ENCODE data around the gene ABCB8. TPM values are rescaled to one million over a fixed set of nuclear protein-coding genes. Genes with fewer than 3 reads are reported as not detected.

ABCB8 gene
- total RNA-seq, 1 donor from 2014 or later, result 40.6 TPM

GRCh38 chr7:151088856-151089699 is 60.8 kb downstream of the ABCB8 start:
- Histone ChIP-seq H3K9me3 (no peaks in the 10 kb centered on the region), H3K4me1 (peaks cover 53% of the 10 kb centered on the region), H3K4me3 (peak overlapping the region; percentile 88), H3K27me3 (no peaks in the 10 kb centered on the region), H3K36me3 (peaks cover 9% of the 10 kb centered on the region), H3K27ac (peak overlapping the region; percentile 84)
- peak; percentile 91 for DNase-seq
- peak; percentile 54 for ATAC-seq
- intact Hi-C loops (cut with DNase I), result no loop called here
- no peak for TF ChIP-seq CTCF (IDR thresholded peaks at IDR 0.05)

- Histone ChIP-seq H3K36me3 (peaks cover 9% of the 10 kb centered on the region), H3K4me3 (peak overlapping the region; percentile 88), H3K27ac (peak overlapping the region; percentile 84), H3K27me3 (no peaks in the 10 kb centered on the region), H3K4me1 (peaks cover 50% of the 10 kb centered on the region), H3K9me3 (no peaks in the 10 kb centered on the region)
- intact Hi-C loops (cut with DNase I), result no loop called here
- DNase-seq (no peak), ATAC-seq (no peak)
- no peak for TF ChIP-seq CTCF (IDR thresholded peaks at IDR 0.05)
Measured at GRCh38 chr7:151089893-151090730, 61.9 kb downstream of the ABCB8 start.

- Histone ChIP-seq H3K9me3 (no peaks in the 10 kb centered on the region), H3K4me1 (peaks cover 43% of the 10 kb centered on the region), H3K27me3 (no peaks in the 10 kb centered on the region), H3K4me3 (no peak overlapping the region), H3K27ac (no peak overlapping the region), H3K36me3 (peaks cover 9% of the 10 kb centered on the region)
- DNase-seq (no peak), ATAC-seq (no peak)
- intact Hi-C loops (cut with DNase I), result no loop called here
- TF ChIP-seq CTCF (IDR thresholded peaks at IDR 0.05), result no peak
Measured at GRCh38 chr7:151091003-151091402, 62.8 kb downstream of the ABCB8 start.

GRCh38 chr7:151091431-151091830 is 63.2 kb downstream of the ABCB8 start:
- TF ChIP-seq CTCF (IDR thresholded peaks at IDR 0.05), result peak; percentile 54
- Histone ChIP-seq H3K27me3 (no peaks in the 10 kb centered on the region), H3K27ac (no peak overlapping the region), H3K36me3 (peaks cover 9% of the 10 kb centered on the region), H3K4me1 (peaks cover 43% of the 10 kb centered on the region), H3K4me3 (no peak overlapping the region), H3K9me3 (no peaks in the 10 kb centered on the region)
- intact Hi-C loops (cut with DNase I), result no loop called here
- DNase-seq (no peak), ATAC-seq (peak; percentile 30)

GRCh38 chr7:151091988-151092387 is 63.7 kb downstream of the ABCB8 start:
- intact Hi-C loops (cut with DNase I), result no loop called here
- Histone ChIP-seq H3K4me1 (peaks cover 43% of the 10 kb centered on the region), H3K4me3 (no peak overlapping the region), H3K36me3 (peaks cover 9% of the 10 kb centered on the region), H3K27ac (no peak overlapping the region), H3K9me3 (no peaks in the 10 kb centered on the region), H3K27me3 (no peaks in the 10 kb centered on the region)
- DNase-seq (no peak), ATAC-seq (no peak)
- no peak for TF ChIP-seq CTCF (IDR thresholded peaks at IDR 0.05)
